ENCODE measurements around the gene GRM1. TPM values are rescaled to one million over a fixed set of nuclear protein-coding genes. Genes with fewer than 3 reads are reported as not detected.

The GRM1 gene
- total and polyA plus RNA-seq, 2 experiments from 2014 or later, result 0.29 to 0.63 TPM

DNA sequence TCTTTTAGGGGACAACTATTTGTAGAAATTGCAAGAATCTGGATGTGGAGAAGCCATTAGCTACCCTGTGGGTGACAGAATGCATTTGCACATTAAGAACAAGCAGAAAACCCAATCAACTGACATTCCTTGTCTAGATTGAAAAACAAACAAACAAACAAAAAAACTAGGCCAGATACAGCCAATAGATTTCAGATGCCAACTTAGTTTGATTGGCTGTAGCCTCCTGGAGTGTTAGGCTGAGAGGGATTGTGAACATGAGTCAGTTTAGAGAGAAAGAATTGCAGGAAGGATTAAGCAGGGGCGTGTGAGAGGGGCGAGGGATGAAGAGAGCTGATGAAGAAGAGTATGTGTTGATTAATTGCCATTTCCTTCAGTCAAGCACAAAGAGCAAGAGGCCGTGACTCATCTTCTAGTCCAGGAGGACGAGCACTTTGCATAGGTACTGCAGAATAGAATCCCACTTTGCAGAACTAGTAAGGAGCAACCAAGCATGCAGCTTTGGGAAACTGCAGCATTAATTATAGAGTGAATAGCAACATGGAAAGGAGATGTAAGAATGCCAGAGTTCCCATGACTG lies 326.7 kb downstream of the GRM1 start:
- 0 out of 2 replicates have a peak, but pooled peaks cover under 1% of the 10 kb centered on the region for H3K9me2 ChIP-seq (ENCODE audit: insufficient read depth)
- Mint-ChIP-seq H3K27me3 (ENCODE audit: insufficient read depth, low read depth, poor library complexity) (peaks cover 2% of the 10 kb centered on the region), H3K4me3 (no peak overlapping the region), H3K9me3 (no peaks in the 10 kb centered on the region), H3K36me3 (ENCODE audit: low read depth) (no peaks in the 10 kb centered on the region), H3K4me1 (peaks cover 52% of the 10 kb centered on the region), H3K27ac (peak overlapping the region; percentile 13; the same call in 1 of the 2 replicates)
- H3K36me3 ChIP-seq (ENCODE audit: insufficient read depth), result no peaks in the 10 kb centered on the region
- no peak overlapping the region for H2AFZ ChIP-seq
- TF ChIP-seq JUNB (IDR thresholded peaks at IDR 0.05; ENCODE audit: unreplicated experiment) (no peak), NANOG (IDR thresholded peaks at IDR 0.05; ENCODE audit: borderline replicate concordance) (no peak), CREB1 (CRISPR knock-in tag; IDR thresholded peaks at IDR 0.05; ENCODE audit: low read depth) (no peak), EZH2phosphoT487 (IDR thresholded peaks at IDR 0.05; ENCODE audit: unreplicated experiment) (no peak), ZNF114 (CRISPR knock-in tag; IDR thresholded peaks at IDR 0.05) (no peak), POLR2AphosphoS5 (IDR thresholded peaks at IDR 0.05; ENCODE audit: low read depth) (no peak), EZH2 (IDR thresholded peaks at IDR 0.05; ENCODE audit: low read depth, unreplicated experiment) (no peak), ZNF462 (CRISPR knock-in tag; IDR thresholded peaks at IDR 0.05) (no peak)
- TF ChIP-seq, protein P1, sequence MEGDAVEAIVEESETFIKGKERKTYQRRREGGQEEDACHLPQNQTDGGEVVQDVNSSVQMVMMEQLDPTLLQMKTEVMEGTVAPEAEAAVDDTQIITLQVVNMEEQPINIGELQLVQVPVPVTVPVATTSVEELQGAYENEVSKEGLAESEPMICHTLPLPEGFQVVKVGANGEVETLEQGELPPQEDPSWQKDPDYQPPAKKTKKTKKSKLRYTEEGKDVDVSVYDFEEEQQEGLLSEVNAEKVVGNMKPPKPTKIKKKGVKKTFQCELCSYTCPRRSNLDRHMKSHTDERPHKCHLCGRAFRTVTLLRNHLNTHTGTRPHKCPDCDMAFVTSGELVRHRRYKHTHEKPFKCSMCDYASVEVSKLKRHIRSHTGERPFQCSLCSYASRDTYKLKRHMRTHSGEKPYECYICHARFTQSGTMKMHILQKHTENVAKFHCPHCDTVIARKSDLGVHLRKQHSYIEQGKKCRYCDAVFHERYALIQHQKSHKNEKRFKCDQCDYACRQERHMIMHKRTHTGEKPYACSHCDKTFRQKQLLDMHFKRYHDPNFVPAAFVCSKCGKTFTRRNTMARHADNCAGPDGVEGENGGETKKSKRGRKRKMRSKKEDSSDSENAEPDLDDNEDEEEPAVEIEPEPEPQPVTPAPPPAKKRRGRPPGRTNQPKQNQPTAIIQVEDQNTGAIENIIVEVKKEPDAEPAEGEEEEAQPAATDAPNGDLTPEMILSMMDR (conservative IDR thresholded peaks at IDR 0.05; ENCODE audit: low read depth in 2 of 2), result no peak
- H3F3A ChIP-seq (replicated peaks; ENCODE audit: low read depth), result no peaks in the 10 kb centered on the region
- no peaks in the 10 kb centered on the region for H3K27me3 ChIP-seq (ENCODE audit: insufficient read depth)
- H3K4me2 ChIP-seq, result peak overlapping the region; percentile 10; the same call in 1 of the 2 replicates
- H3K79me2 ChIP-seq (replicated peaks; ENCODE audit: insufficient read depth), result no peaks in the 10 kb centered on the region
- peaks cover 38% of the 10 kb centered on the region for H3K4me1 ChIP-seq (ENCODE audit: insufficient read depth)
- peak; percentile 31; the same call in 2 of the 3 replicates for ATAC-seq
- H3K27ac ChIP-seq (ENCODE audit: low read depth), result no peak overlapping the region
- peak; percentile 13 for DNase-seq (ENCODE audit: low spot score)
- H4K20me1 ChIP-seq (replicated peaks; ENCODE audit: insufficient read depth), result no peaks in the 10 kb centered on the region
- H3K4me3 ChIP-seq, result no peak overlapping the region
